Sigmoid colon (tissue), 7 donors: Measurements from ENCODE around the gene TMEM198. TPM values are rescaled to one million over a fixed set of nuclear protein-coding genes. Genes with fewer than 3 reads are reported as not detected.

Source experiments
- DNase-seq: peaks from one replicate; pipeline ENCODE4 v3.0.0-alpha.2; 2019
- H3K27ac ChIP-seq, 4 donors: fragments of 200-600 bp; sonication (generic); one replicate each; pipeline ENCODE4 v1.5.1; 2016 to 2019; ENCODE audit warnings: mild to moderate bottlenecking in 1 of 4
- H3K27me3 ChIP-seq, 3 donors: fragments of 200-600 bp; sonication (generic); one replicate each; pipeline ENCODE4 v1.5.1; 2019; ENCODE audit warnings: mild to moderate bottlenecking in 1 of 3
- H3K36me3 ChIP-seq, 4 donors: fragments of 200-600 bp; sonication (generic); one replicate each; pipeline ENCODE4 v1.5.1; 2016 to 2019
- H3K4me1 ChIP-seq, 4 donors: fragments of 200-600 bp; sonication (generic); one replicate each; pipeline ENCODE4 v1.5.1; 2017 to 2019
- H3K4me3 ChIP-seq, 4 donors: fragments of 200-600 bp; sonication (generic); one replicate each; pipeline ENCODE4 v1.5.1; 2017 to 2019; ENCODE audit warnings: mild to moderate bottlenecking in 2 of 4, moderate library complexity in 1 of 4
- H3K9me3 ChIP-seq, 4 donors: fragments of 200-600 bp in 3 of 4; sonication (generic) in 3 of 4; one replicate each; pipeline versions ENCODE4 v1.5.1 to v1.6.1; 2013 to 2019
- CTCF ChIP-seq, 4 experiments: fragments of 450-650 bp in 3 of 4; fragments of 200-600 bp in 1 of 4; IDR thresholded peaks; one replicate each; pipeline ENCODE4 v1.5.1; 2016 to 2019; ENCODE audit warnings: antibody characterized with exemption in 4 of 4, mild to moderate bottlenecking in 3 of 4, moderate library complexity in 2 of 4
- EP300 ChIP-seq, 4 donors: sonication (generic); formaldehyde crosslinking; IDR thresholded peaks; one replicate each; pipeline ENCODE4 v1.6.1; 2017; ENCODE audit warnings: antibody characterized with exemption in 4 of 4
- POLR2A ChIP-seq, 2 donors: fragments of 450-650 bp; IDR thresholded peaks; one replicate each; pipeline ENCODE4 v1.6.1; 2016; ENCODE audit warnings: antibody characterized with exemption in 2 of 2, mild to moderate bottlenecking in 2 of 2, moderate library complexity in 2 of 2
- POLR2AphosphoS5 ChIP-seq, 4 donors: sonication (generic); formaldehyde crosslinking; IDR thresholded peaks; one replicate each; pipeline ENCODE4 v1.6.1; 2017; ENCODE audit warnings: antibody characterized with exemption in 4 of 4
- WGBS, 2 donors: extraction: QIAGEN DNeasy Blood & Tissue Kit; methylation state at CpG; one replicate each; pipeline ENCODE4 v1.1.7; 2013; 5-methylcytosine and 5-hydroxymethylcytosine counted together
- intact Hi-C: fragments of 100-400 bp; cut with DNase I; formaldehyde crosslinking; loops from one replicate; pipeline ENCODE4 v1.15.1; 2023
- polyA plus RNA-seq, 3 donors: library from polyadenylated mRNA; stranded (reverse); fragments of 200-250 nt; gene quantifications; one replicate each; pipeline ENCODE4 v1.2.3, GENCODE V29; 2013
- total RNA-seq, 4 donors: library from RNA; depleted of rRNA; stranded (reverse); fragments of >200 nt; gene quantifications; one replicate each; pipeline ENCODE4 v1.1.0, GENCODE V29; 2016
- donor health status: healthy with polysubstance abuse.
- donor health status: Bipolar disorder and iron deficiency.
- donor health status: healthy.

TMEM198 gene
- total and polyA plus RNA-seq, 7 donors, result 0.71 to 3.9 (median 1.6) TPM; not detected in 1

- Histone ChIP-seq H3K4me1 (peaks cover 0 to 31% (median 27%) of the 10 kb centered on the region in 4 donors), H3K9me3 (no peaks in the 10 kb centered on the region), H3K4me3 (no peak overlapping the region), H3K27me3 (peaks cover 0 to 17% (median 0%) of the 10 kb centered on the region in 3 donors), H3K27ac (peak overlapping the region; percentile 81 to 88 (median 83)), H3K36me3 (no peaks in the 10 kb centered on the region)
- intact Hi-C loops, result no loop called here
- TF ChIP-seq CTCF (IDR thresholded peaks at IDR 0.05) (peak; percentile 60 to 82 (median 70)), EP300 (IDR thresholded peaks at IDR 0.05) (no peak)
- WGBS, 2 donors, result 6 to 16% methylated on average over 14 of the region's 14 CpGs
- DNase-seq, result no peak
These were observed 22.6 kb upstream of the TMEM198 start for GRCh38 chr2:219521066-219521880.

- H3K27ac ChIP-seq, result peak overlapping the region; percentile 81 to 88 (median 83)
- WGBS, 2 donors, result 3% methylated on average over 70 of the region's 70 CpGs
These were observed 21.5 kb upstream of the TMEM198 start for GRCh38 chr2:219522111-219523030.

GRCh38 chr2:219523031-219523671 is 20.7 kb upstream of the TMEM198 start:
- peaks cover 0 to 17% (median 0%) of the 10 kb centered on the region in 3 donors for H3K27me3 ChIP-seq
- DNase-seq, result no peak
- TF ChIP-seq EP300 (IDR thresholded peaks at IDR 0.05), result no peak
- peak in 1 of 4 donors; percentile 3 for TF ChIP-seq POLR2AphosphoS5 (IDR thresholded peaks at IDR 0.05)
- H3K4me3 ChIP-seq, result peak overlapping the region; percentile 18 to 49 (median 43)
- peaks cover 0 to 31% (median 27%) of the 10 kb centered on the region in 4 donors for H3K4me1 ChIP-seq
- no peaks in the 10 kb centered on the region for H3K36me3 ChIP-seq
- WGBS, 2 donors, result 16 to 22% methylated on average over 24 of the region's 24 CpGs
- peak overlapping the region; percentile 81 to 88 (median 83) for H3K27ac ChIP-seq
- no peaks in the 10 kb centered on the region for H3K9me3 ChIP-seq
- intact Hi-C loops, result loop anchor here (2.0 kb wide), 1 partner anchor 118 kb away; no protein-coding TSS in a partner anchor

More at GRCh38 chr2:219522111-219523030, 21.5 kb upstream of the TMEM198 start:
- TF ChIP-seq POLR2A (IDR thresholded peaks at IDR 0.05) (no peak), CTCF (IDR thresholded peaks at IDR 0.05) (peak in 1 of 4 experiments; percentile 4), EP300 (IDR thresholded peaks at IDR 0.05) (no peak), POLR2AphosphoS5 (IDR thresholded peaks at IDR 0.05) (peak in 1 of 4 donors; percentile 34)
- Histone ChIP-seq H3K9me3 (no peaks in the 10 kb centered on the region), H3K4me1 (peaks cover 0 to 31% (median 27%) of the 10 kb centered on the region in 4 donors), H3K36me3 (no peaks in the 10 kb centered on the region), H3K4me3 (peak overlapping the region; percentile 18 to 49 (median 43)), H3K27me3 (peaks cover 0 to 17% (median 0%) of the 10 kb centered on the region in 3 donors)
- DNase-seq, result peak; percentile 80
- intact Hi-C loops, result loop anchor here (2.0 kb wide), 1 partner anchor 118 kb away; no protein-coding TSS in a partner anchor

GRCh38 chr2:219524817-219525216 is 19.0 kb upstream of the TMEM198 start:
- DNase-seq, result no peak
- TF ChIP-seq POLR2A (IDR thresholded peaks at IDR 0.05) (no peak), CTCF (IDR thresholded peaks at IDR 0.05) (no peak), POLR2AphosphoS5 (IDR thresholded peaks at IDR 0.05) (no peak), EP300 (IDR thresholded peaks at IDR 0.05) (no peak)
- H3K9me3 ChIP-seq, result no peaks in the 10 kb centered on the region
- no peak overlapping the region for H3K27ac ChIP-seq
- H3K36me3 ChIP-seq, result no peaks in the 10 kb centered on the region
- intact Hi-C loops, result no loop called here
- 84 to 98% methylated on average over 2 of the region's 2 CpGs for whole genome bisulfite sequencing, 2 donors
- H3K27me3 ChIP-seq, result peaks cover 0 to 17% (median 0%) of the 10 kb centered on the region in 3 donors
- H3K4me3 ChIP-seq, result no peak overlapping the region
- peaks cover 0 to 35% (median 29%) of the 10 kb centered on the region in 4 donors for H3K4me1 ChIP-seq
